Testis (tissue), 3 donors: ENCODE measurements around the gene RAMACL. TPM values are rescaled to one million over a fixed set of nuclear protein-coding genes. Genes with fewer than 3 reads are reported as not detected.

Experiments used
- DNase-seq: peaks from one replicate; pipeline ENCODE4 v3.0.0-alpha.2; 2019
- H3K27ac ChIP-seq, 2 donors: fragments of 200-600 bp; sonication (generic); one replicate each; pipeline ENCODE4 v1.5.1; 2019
- H3K27me3 ChIP-seq: fragments of 200-600 bp; sonication (generic); one replicate; pipeline ENCODE4 v1.5.1; 2019
- H3K36me3 ChIP-seq: fragments of 200-600 bp; sonication (generic); one replicate; pipeline ENCODE4 v1.5.1; 2017; ENCODE audit warnings: low read depth; ENCODE audit errors: missing control alignments
- H3K4me1 ChIP-seq: fragments of 200-600 bp; sonication (generic); one replicate; pipeline ENCODE4 v1.5.1; 2019
- H3K4me3 ChIP-seq, 2 donors: fragments of 200-600 bp; sonication (generic); one replicate each; pipeline ENCODE4 v1.5.1; 2017 to 2019
- H3K9me3 ChIP-seq: fragments of 200-600 bp; sonication (generic); one replicate; pipeline ENCODE4 v1.5.1; 2017
- CTCF ChIP-seq, 3 experiments: fragments of 450-650 bp in 2 of 3; fragments of 200-600 bp in 1 of 3; sonication (generic) in 1 of 3; IDR thresholded peaks; one replicate each; pipeline ENCODE4 v1.5.1; 2016 to 2019; ENCODE audit warnings: antibody characterized with exemption in 3 of 3, mild to moderate bottlenecking in 2 of 3, moderate library complexity in 1 of 3
- POLR2A ChIP-seq: fragments of 450-650 bp; IDR thresholded peaks from one replicate; pipeline ENCODE4 v1.6.1; 2017; ENCODE audit warnings: antibody characterized with exemption, mild to moderate bottlenecking, moderate library complexity
- WGBS, 2 donors: methylation state at CpG; one replicate each; pipeline ENCODE4 v1.1.5; 2018; 5-methylcytosine and 5-hydroxymethylcytosine counted together
- intact Hi-C: fragments of 100-400 bp; cut with DNase I; formaldehyde crosslinking; loops from one replicate; pipeline ENCODE4 v1.15.1; 2023; ENCODE audit warnings: low total_unique reads
- polyA plus RNA-seq: library from polyadenylated mRNA; stranded (reverse); fragments of 350-450 nt; fragmentation: Illumina TruSeq; extraction: RNeasy Lipid Tissue Mini Kit (QIAGEN cat#74804); gene quantifications from one replicate; pipeline ENCODE4 v1.2.3, GENCODE V29; 2014; ENCODE audit warnings: low read depth, low replicate concordance; ENCODE audit not compliant: insufficient read depth
- total RNA-seq, 2 donors: library from RNA; depleted of rRNA; stranded (reverse); fragments of >200 nt; gene quantifications; one replicate each; pipeline ENCODE4 v1.2.3, GENCODE V29; 2016

The RAMACL gene
- total and polyA plus RNA-seq, 3 donors from 2014 or later: 1.7 to 1.9 TPM; not detected in 1

GRCh38 chr6:166611631-166612030 lies 25.2 kb upstream of the RAMACL start:
- TF ChIP-seq CTCF (IDR thresholded peaks at IDR 0.05) (no peak), POLR2A (no peak)
- no peaks in the 10 kb centered on the region for H3K9me3 ChIP-seq
- no peak overlapping the region for H3K4me3 ChIP-seq
- 81 to 95% methylated on average over 4 of the region's 4 CpGs for WGBS, 2 donors
- no peak overlapping the region for H3K27ac ChIP-seq
- H3K4me1 ChIP-seq: peaks cover 23% of the 10 kb centered on the region
- no peaks in the 10 kb centered on the region for H3K27me3 ChIP-seq
- no peak for DNase-seq
- no peaks in the 10 kb centered on the region for H3K36me3 ChIP-seq
- intact Hi-C loops: no loop called here

GRCh38 chr6:166610069-166610468 lies 23.6 kb upstream of the RAMACL start:
- Histone ChIP-seq H3K36me3 (no peaks in the 10 kb centered on the region), H3K4me1 (peaks cover 16% of the 10 kb centered on the region), H3K27ac (no peak overlapping the region), H3K27me3 (no peaks in the 10 kb centered on the region), H3K4me3 (no peak overlapping the region), H3K9me3 (no peaks in the 10 kb centered on the region)
- intact Hi-C loops: no loop called here
- DNase-seq: no peak
- TF ChIP-seq POLR2A (no peak), CTCF (IDR thresholded peaks at IDR 0.05) (no peak)
- 92 to 93% methylated on average over 9 of the region's 9 CpGs for WGBS, 2 donors

GRCh38 chr6:166608774-166609173 lies 22.3 kb upstream of the RAMACL start:
- intact Hi-C loops: no loop called here
- TF ChIP-seq CTCF (IDR thresholded peaks at IDR 0.05): no peak
- TF ChIP-seq POLR2A: no peak
- DNase-seq: no peak
- no peaks in the 10 kb centered on the region for H3K27me3 ChIP-seq
- no peaks in the 10 kb centered on the region for H3K36me3 ChIP-seq
- WGBS, 2 donors: 86 to 91% methylated on average over 4 of the region's 4 CpGs
- H3K4me3 ChIP-seq: no peak overlapping the region
- peaks cover 11% of the 10 kb centered on the region for H3K4me1 ChIP-seq
- no peak overlapping the region for H3K27ac ChIP-seq
- no peaks in the 10 kb centered on the region for H3K9me3 ChIP-seq

GRCh38 chr6:166605752-166606151 lies 19.3 kb upstream of the RAMACL start:
- TF ChIP-seq POLR2A (no peak), CTCF (IDR thresholded peaks at IDR 0.05) (no peak)
- WGBS, 2 donors: 83 to 90% methylated on average over 5 to 6 of the region's 6 CpGs
- no peak for DNase-seq
- H3K4me3 ChIP-seq: no peak overlapping the region
- intact Hi-C loops: no loop called here
- H3K4me1 ChIP-seq: no peaks in the 10 kb centered on the region
- H3K27ac ChIP-seq: no peak overlapping the region
- H3K36me3 ChIP-seq: no peaks in the 10 kb centered on the region
- no peaks in the 10 kb centered on the region for H3K9me3 ChIP-seq
- H3K27me3 ChIP-seq: no peaks in the 10 kb centered on the region

GRCh38 chr6:166604911-166605310 lies 18.4 kb upstream of the RAMACL start:
- H3K36me3 ChIP-seq: no peaks in the 10 kb centered on the region
- intact Hi-C loops: no loop called here
- H3K27ac ChIP-seq: no peak overlapping the region
- H3K4me1 ChIP-seq: no peaks in the 10 kb centered on the region
- WGBS, 2 donors: 89 to 91% methylated on average over 6 of the region's 6 CpGs
- TF ChIP-seq CTCF (IDR thresholded peaks at IDR 0.05): no peak
- TF ChIP-seq POLR2A: no peak
- H3K9me3 ChIP-seq: no peaks in the 10 kb centered on the region
- H3K4me3 ChIP-seq: no peak overlapping the region
- DNase-seq: no peak
- H3K27me3 ChIP-seq: no peaks in the 10 kb centered on the region
